Neutrophil (primary cell): ENCODE data around the gene NFE2L3.
"Not testable (repeated sequence)": the region's sequence is repeated elsewhere in the genome, so short reads cannot be mapped to it uniquely, and the experiment has no call there.

Source experiments
- H3K27ac ChIP-seq: fragments of 200-600 bp; sonication (generic); 2 replicates; pipeline ENCODE4 v1.5.1; 2016; ENCODE audit warnings: mild to moderate bottlenecking, moderate library complexity
- H3K27me3 ChIP-seq: fragments of 200-600 bp; sonication (generic); 2 replicates; pipeline ENCODE4 v1.6.0; 2016; ENCODE audit warnings: mild to moderate bottlenecking
- H3K36me3 ChIP-seq: fragments of 200-600 bp; sonication (generic); 2 replicates; pipeline ENCODE4 v1.5.1; 2017
- H3K4me1 ChIP-seq, 2 experiments: fragments of 200-600 bp in 1 of 2; sonication (generic) in 1 of 2; 1 replicate in 1 of 2; 2 replicates in 1 of 2; pipeline versions ENCODE4 v1.5.1 to v1.6.1; 2013 to 2016; ENCODE audit warnings: low read depth in 1 of 2, low read length in 1 of 2, mild to moderate bottlenecking in 1 of 2, moderate library complexity in 1 of 2; ENCODE audit not compliant: control insufficient read depth in 1 of 2, insufficient read depth in 1 of 2
- H3K4me3 ChIP-seq, 2 experiments: fragments of 200-600 bp in 1 of 2; sonication (generic) in 1 of 2; 1 replicate in 1 of 2; 2 replicates in 1 of 2; pipeline ENCODE4 v1.5.1; 2013 to 2016; ENCODE audit warnings: low read depth in 1 of 2, low read length in 1 of 2, mild to moderate bottlenecking in 1 of 2, moderate library complexity in 1 of 2
- H3K9me3 ChIP-seq: fragments of 200-600 bp; sonication (generic); 2 replicates; pipeline ENCODE4 v1.5.1; 2016
- CTCF ChIP-seq: fragments of 200-600 bp; sonication (generic); IDR thresholded peaks from 2 replicates; pipeline ENCODE4 v1.5.1; 2016; ENCODE audit warnings: antibody characterized with exemption

NFE2L3 gene

GRCh38 chr7:26159243-26159642 is 7.2 kb downstream of the NFE2L3 start:
- no peaks in the 10 kb centered on the region for H3K4me1 ChIP-seq
- no peak overlapping the region for H3K27ac ChIP-seq
- no peaks in the 10 kb centered on the region for H3K9me3 ChIP-seq
- no peak overlapping the region for H3K4me3 ChIP-seq
- no peaks in the 10 kb centered on the region for H3K36me3 ChIP-seq
- no peak for TF ChIP-seq CTCF
- peaks cover 18% of the 10 kb centered on the region for H3K27me3 ChIP-seq

GRCh38 chr7:26160896-26161295 is 8.9 kb downstream of the NFE2L3 start:
- no peaks in the 10 kb centered on the region for H3K36me3 ChIP-seq
- no peak overlapping the region for H3K4me3 ChIP-seq
- no peaks in the 10 kb centered on the region for H3K4me1 ChIP-seq
- H3K27ac ChIP-seq: no peak overlapping the region
- no peak for TF ChIP-seq CTCF
- H3K27me3 ChIP-seq: peaks cover 2% of the 10 kb centered on the region
- H3K9me3 ChIP-seq: no peaks in the 10 kb centered on the region

- no peak overlapping the region for H3K4me3 ChIP-seq
- H3K9me3 ChIP-seq: no peaks in the 10 kb centered on the region
- H3K36me3 ChIP-seq: no peaks in the 10 kb centered on the region
- no peak overlapping the region for H3K27ac ChIP-seq
- H3K4me1 ChIP-seq: no peaks in the 10 kb centered on the region
- no peaks in the 10 kb centered on the region for H3K27me3 ChIP-seq
- no peak for TF ChIP-seq CTCF
Measured at GRCh38 chr7:26162431-26162830, 10.4 kb downstream of the NFE2L3 start.

- not testable (repeated sequence) for H3K4me3 ChIP-seq, H3K27ac ChIP-seq, H3K9me3 ChIP-seq, H3K36me3 ChIP-seq, H3K27me3 ChIP-seq, H3K4me1 ChIP-seq
Measured at GRCh38 chr7:26163804-26164203, 11.8 kb downstream of the NFE2L3 start.

GRCh38 chr7:26165950-26166683 is 14.1 kb downstream of the NFE2L3 start:
- H3K4me3 ChIP-seq: no peak overlapping the region
- TF ChIP-seq CTCF: no peak
- no peaks in the 10 kb centered on the region for H3K36me3 ChIP-seq
- no peak overlapping the region for H3K27ac ChIP-seq
- no peaks in the 10 kb centered on the region for H3K27me3 ChIP-seq
- H3K9me3 ChIP-seq: no peaks in the 10 kb centered on the region
- H3K4me1 ChIP-seq: no peaks in the 10 kb centered on the region

GRCh38 chr7:26166684-26167266 is 14.8 kb downstream of the NFE2L3 start:
- no peaks in the 10 kb centered on the region for H3K36me3 ChIP-seq
- no peak for TF ChIP-seq CTCF
- no peaks in the 10 kb centered on the region for H3K27me3 ChIP-seq
- no peaks in the 10 kb centered on the region for H3K4me1 ChIP-seq
- H3K9me3 ChIP-seq: no peaks in the 10 kb centered on the region
- H3K4me3 ChIP-seq: no peak overlapping the region
- no peak overlapping the region for H3K27ac ChIP-seq
